Hepatocyte (in vitro differentiated cells): ENCODE data around the gene AXDND1.

ENCODE experiments used
- CTCF ChIP-seq: fragments of 200-600 bp; sonication (generic); IDR thresholded peaks from 2 replicates; pipeline ENCODE4 v1.5.1; 2016; ENCODE audit warnings: antibody characterized with exemption, mild to moderate bottlenecking; ENCODE audit not compliant: poor library complexity
- EZH2 ChIP-seq: fragments of 200-600 bp; sonication (generic); IDR thresholded peaks from 2 replicates; pipeline ENCODE4 v1.6.1; 2016; ENCODE audit warnings: antibody characterized with exemption, mild to moderate bottlenecking, borderline replicate concordance
- EZH2phosphoT487 ChIP-seq: fragments of 200-600 bp; sonication (generic); IDR thresholded peaks from one replicate; pipeline ENCODE4 v1.6.1; 2018; ENCODE audit warnings: antibody characterized with exemption, mild to moderate bottlenecking, low read depth, moderate library complexity; ENCODE audit not compliant: unreplicated experiment, severe bottlenecking

- TF ChIP-seq CTCF, result peak; percentile 59
- TF ChIP-seq EZH2, result no peak
- TF ChIP-seq EZH2phosphoT487, result no peak
These were observed 234.0 kb downstream of the AXDND1 start for GRCh38 chr1:179599623-179600249.
